Gastroesophageal sphincter (tissue), 4 donors: Measurements from ENCODE around the gene NFKBIA. TPM values are rescaled to one million over a fixed set of nuclear protein-coding genes. Genes with fewer than 3 reads are reported as not detected.
"Not testable (repeated sequence)": the region's sequence is repeated elsewhere in the genome, so short reads cannot be mapped to it uniquely, and the experiment has no call there.

Source experiments
- ATAC-seq: fragments of 150-250 bp; one replicate; pipeline ENCODE4 v1.9.1; 2016; ENCODE audit warnings: mild to moderate bottlenecking, moderate library complexity
- H3K27ac ChIP-seq, 4 donors: fragments of 200-600 bp; sonication (generic) in 3 of 4; 1 replicate in 3 of 4; 2 replicates in 1 of 4; pipeline ENCODE4 v1.5.1; 2016 to 2019
- H3K27me3 ChIP-seq: fragments of 200-600 bp; sonication (generic); one replicate; pipeline ENCODE4 v1.5.1; 2019
- H3K36me3 ChIP-seq, 2 donors: fragments of 200-600 bp; sonication (generic); one replicate each; pipeline ENCODE4 v1.5.1; 2019; ENCODE audit warnings: control low read depth in 1 of 2
- H3K4me1 ChIP-seq, 3 donors: fragments of 200-600 bp; sonication (generic); 1 replicate in 2 of 3; 2 replicates in 1 of 3; pipeline ENCODE4 v1.5.1; 2016 to 2019; ENCODE audit warnings: control low read depth in 2 of 3
- H3K4me3 ChIP-seq, 2 donors: fragments of 200-600 bp; sonication (generic); one replicate each; pipeline ENCODE4 v1.5.1; 2019; ENCODE audit warnings: mild to moderate bottlenecking in 1 of 2, moderate library complexity in 1 of 2
- H3K9me3 ChIP-seq, 3 donors: fragments of 200-600 bp; sonication (generic); one replicate each; pipeline ENCODE4 v1.5.1; 2017 to 2019; ENCODE audit warnings: control low read depth in 2 of 3
- CTCF ChIP-seq, 4 experiments: fragments of 200-600 bp in 2 of 4; fragments of 450-650 bp in 2 of 4; sonication (generic) in 1 of 4; IDR thresholded peaks; one replicate each; pipeline ENCODE4 v1.5.1; 2017 to 2019; ENCODE audit warnings: antibody characterized with exemption in 4 of 4, mild to moderate bottlenecking in 2 of 4, moderate library complexity in 2 of 4
- EP300 ChIP-seq: sonication (generic); formaldehyde crosslinking; IDR thresholded peaks from one replicate; pipeline ENCODE4 v1.6.1; 2017; ENCODE audit warnings: antibody characterized with exemption, mild to moderate bottlenecking
- POLR2A ChIP-seq, 2 donors: fragments of 450-650 bp; IDR thresholded peaks; one replicate each; pipeline ENCODE4 v1.6.1; 2017; ENCODE audit warnings: antibody characterized with exemption in 2 of 2, mild to moderate bottlenecking in 2 of 2, moderate library complexity in 1 of 2
- POLR2AphosphoS5 ChIP-seq: sonication (generic); formaldehyde crosslinking; IDR thresholded peaks from one replicate; pipeline ENCODE4 v1.6.1; 2017; ENCODE audit warnings: antibody characterized with exemption
- WGBS, 2 donors: methylation state at CpG; one replicate each; pipeline ENCODE4 v1.1.5; 2018; ENCODE audit warnings: low coverage in 1 of 2; 5-methylcytosine and 5-hydroxymethylcytosine counted together
- total RNA-seq, 4 donors: library from RNA; depleted of rRNA; stranded (reverse); fragments of >200 nt; gene quantifications; one replicate each; pipeline ENCODE4 v1.1.0, GENCODE V29; 2016

Gene NFKBIA
- total RNA-seq, 4 donors from 2014 or later, result 285 to 493 (median 341) TPM

GRCh38 chr14:35401422-35402265 lies 2.9 kb downstream of the NFKBIA start:
- Histone ChIP-seq H3K4me1 (peaks cover 4 to 62% (median 37%) of the 10 kb centered on the region in 3 donors), H3K27me3 (no peaks in the 10 kb centered on the region), H3K27ac (peak overlapping the region; percentile 91 to 100 (median 100)), H3K9me3 (no peaks in the 10 kb centered on the region), H3K36me3 (peaks cover 8 to 60% of the 10 kb centered on the region in 2 donors), H3K4me3 (peak overlapping the region; percentile 97 to 98)
- no peak for TF ChIP-seq POLR2A (IDR thresholded peaks at IDR 0.05)
- peak; percentile 47 for TF ChIP-seq POLR2AphosphoS5
- TF ChIP-seq CTCF (IDR thresholded peaks at IDR 0.05), result no peak
- ATAC-seq, result no peak
- WGBS, 2 donors, result 14 to 19% methylated on average over 13 of the region's 14 CpGs

- TF ChIP-seq POLR2A (IDR thresholded peaks at IDR 0.05), result peak in 1 of 2 donors; percentile 14
- TF ChIP-seq CTCF (IDR thresholded peaks at IDR 0.05), result no peak
- TF ChIP-seq EP300, result no peak
- no peak for TF ChIP-seq POLR2AphosphoS5
- Histone ChIP-seq H3K4me1 (peaks cover 0 to 54% (median 30%) of the 10 kb centered on the region in 3 donors), H3K4me3 (peak overlapping the region; percentile 97 to 98), H3K27me3 (no peaks in the 10 kb centered on the region), H3K9me3 (no peaks in the 10 kb centered on the region), H3K27ac (peak overlapping the region; percentile 91 to 100 (median 100)), H3K36me3 (peaks cover 8 to 60% of the 10 kb centered on the region in 2 donors)
- ATAC-seq, result no peak
- WGBS, 2 donors, result 41 to 49% methylated on average over 10 of the region's 10 CpGs
Measured at GRCh38 chr14:35400648-35401421, 3.7 kb downstream of the NFKBIA start.

- Histone ChIP-seq H3K4me3 (no peak overlapping the region), H3K4me1 (peaks cover 0 to 48% (median 27%) of the 10 kb centered on the region in 3 donors), H3K9me3 (no peaks in the 10 kb centered on the region), H3K27ac (peak overlapping the region; percentile 59 to 100 (median 100)), H3K36me3 (peaks cover 8 to 60% of the 10 kb centered on the region in 2 donors), H3K27me3 (no peaks in the 10 kb centered on the region)
- 80 to 88% methylated on average over 3 to 7 of the region's 15 CpGs for WGBS, 2 donors
- TF ChIP-seq POLR2A (IDR thresholded peaks at IDR 0.05) (peak in 1 of 2 donors; percentile 10), POLR2AphosphoS5 (peak; percentile 33), EP300 (no peak)
- ATAC-seq, result no peak
Measured at GRCh38 chr14:35399083-35399937, 5.2 kb downstream of the NFKBIA start.

- TF ChIP-seq EP300 (no peak), POLR2AphosphoS5 (peak; percentile 31)
- Histone ChIP-seq H3K4me3 (no peak overlapping the region), H3K4me1 (peaks cover 0 to 60% (median 27%) of the 10 kb centered on the region in 3 donors), H3K27ac (peak overlapping the region; percentile 59 to 100 (median 100)), H3K36me3 (peaks cover 7 to 54% of the 10 kb centered on the region in 2 donors), H3K27me3 (no peaks in the 10 kb centered on the region), H3K9me3 (no peaks in the 10 kb centered on the region)
- ATAC-seq, result peak; percentile 37
- WGBS, 2 donors, result 27 to 37% methylated on average over 3 to 4 of the region's 4 CpGs
Measured at GRCh38 chr14:35398071-35398584, 6.4 kb downstream of the NFKBIA start.

- ATAC-seq, result not testable (repeated sequence)
- Histone ChIP-seq H3K27ac (peak overlapping the region in 2 of 4 donors; percentile 100), H3K4me1 (peaks cover 0 to 62% (median 27%) of the 10 kb centered on the region in 3 donors)
Measured at GRCh38 chr14:35396610-35397009, 7.9 kb downstream of the NFKBIA start.

More at GRCh38 chr14:35396610-35397009, 7.9 kb downstream of the NFKBIA start:
- H3K27me3 ChIP-seq, H3K4me3 ChIP-seq, H3K9me3 ChIP-seq: not testable (repeated sequence)
- WGBS, 2 donors, result 93% methylated on average over 6 of the region's 7 CpGs; no CpG with 5 or more reads in 1 of the 2 donors
- peaks cover 4 to 39% of the 10 kb centered on the region in 2 donors for H3K36me3 ChIP-seq
